HG02610 (cell line): ENCODE results near the gene ADH5.
A peak's percentile ranks its signal among the peaks of the same experiment; 100 is the strongest.
"Not testable (repeated sequence)": the region's sequence is repeated elsewhere in the genome, so short reads cannot be mapped to it uniquely, and the experiment has no call there.

ENCODE experiments used
- ATAC-seq: cut with Tn5 transposase; IDR thresholded peaks from one replicate; pipeline ENCODE4 v1.9.1; 2021; ENCODE audit warnings: mild to moderate bottlenecking, moderate library complexity; ENCODE audit not compliant: unreplicated experiment

Gene ADH5

GRCh38 chr4:99088023-99088449 is 552 bp downstream of the ADH5 start:
- ATAC-seq = peak; percentile 9

GRCh38 chr4:99084595-99084994 is 4.0 kb downstream of the ADH5 start:
- no peak for ATAC-seq

GRCh38 chr4:99082192-99082591 is 6.4 kb downstream of the ADH5 start:
- ATAC-seq = no peak

- not testable (repeated sequence) for ATAC-seq
Observed at GRCh38 chr4:99080869-99081268, 7.7 kb downstream of the ADH5 start.

GRCh38 chr4:99079625-99080295 is 8.8 kb downstream of the ADH5 start:
- no peak for ATAC-seq

GRCh38 chr4:99078931-99079624 is 9.5 kb downstream of the ADH5 start:
- ATAC-seq = no peak

GRCh38 chr4:99078336-99078735 is 10.3 kb downstream of the ADH5 start:
- ATAC-seq = no peak

GRCh38 chr4:99077177-99077576 is 11.4 kb downstream of the ADH5 start:
- ATAC-seq = no peak

- no peak for ATAC-seq
Observed at GRCh38 chr4:99076292-99076976, 12.2 kb downstream of the ADH5 start.

- no peak for ATAC-seq
Observed at GRCh38 chr4:99074816-99075215, 13.8 kb downstream of the ADH5 start.

GRCh38 chr4:99071159-99071558 is 17.4 kb downstream of the ADH5 start:
- ATAC-seq = no peak

- no peak for ATAC-seq
Observed at GRCh38 chr4:99067617-99068016, 21.0 kb downstream of the ADH5 start.

GRCh38 chr4:99065521-99065920 is 23.1 kb downstream of the ADH5 start:
- ATAC-seq = not testable (repeated sequence)

- no peak for ATAC-seq
Observed at GRCh38 chr4:99062120-99062519, 26.5 kb downstream of the ADH5 start.

GRCh38 chr4:99061048-99061700 is 27.4 kb downstream of the ADH5 start:
- no peak for ATAC-seq

GRCh38 chr4:99059550-99059949 is 29.0 kb downstream of the ADH5 start:
- no peak for ATAC-seq

- no peak for ATAC-seq
Observed at GRCh38 chr4:99058228-99058627, 30.4 kb downstream of the ADH5 start.

GRCh38 chr4:99054428-99054994 is 34.1 kb downstream of the ADH5 start:
- peak; percentile 56 for ATAC-seq

- ATAC-seq = peak; percentile 33
Observed at GRCh38 chr4:99052902-99053301, 35.7 kb downstream of the ADH5 start.

GRCh38 chr4:99047710-99048109 is 40.9 kb downstream of the ADH5 start:
- no peak for ATAC-seq

GRCh38 chr4:99043346-99043745 is 45.2 kb downstream of the ADH5 start:
- ATAC-seq = no peak
